Panc1 (cell line): ENCODE measurements around the gene MEGF11. TPM values are rescaled to one million over a fixed set of nuclear protein-coding genes. Genes with fewer than 3 reads are reported as not detected.

ENCODE experiments used
- ATAC-seq: fragments of 200-7000 bp; cut with Tn5 transposase; 2 replicates; pipeline ENCODE4 v1.9.1; 2020; ENCODE audit warnings: mild to moderate bottlenecking, moderate library complexity
- BruUV-seq: library from RNA; stranded (reverse); fragments of 400-500 nt; replicated peaks from 2 replicates; lab custom pipeline; 2021; lab: Mats Ljungman, UMichigan
- CTCF ChIA-PET: fragments of 300-600 bp; sonication (Branson Sonifier 250); formaldehyde crosslinking; loops from one replicate; lab custom pipeline; 2022; ENCODE audit warnings: antibody characterized with exemption; lab: Charles Lee
- POLR2A ChIA-PET: fragments of 300-600 bp; sonication (Branson Sonifier 250); formaldehyde crosslinking; loops from one replicate; lab custom pipeline; 2022; ENCODE audit warnings: antibody characterized with exemption; lab: Charles Lee
- DNase-seq: peaks from one replicate; pipeline ENCODE4 v3.0.0-alpha.2; 2010; ENCODE audit warnings: low read depth, low spot score
- H3K27ac ChIP-seq: 2 replicates; pipeline ENCODE4 v1.5.1; 2011; ENCODE audit warnings: mild to moderate bottlenecking, low read length, inconsistent platforms
- H3K27me3 ChIP-seq: fragments of 200-500 bp; sonication (Bioruptor generic); 2 replicates; pipeline ENCODE4 v1.6.0; 2014; ENCODE audit warnings: low read length, inconsistent platforms; ENCODE audit not compliant: control insufficient read depth, insufficient read depth
- H3K36me3 ChIP-seq: fragments of 200-500 bp; sonication (Bioruptor generic); 2 replicates; pipeline ENCODE4 v1.5.1; 2014; ENCODE audit warnings: inconsistent platforms, mild to moderate bottlenecking, low read length, moderate library complexity; ENCODE audit not compliant: control insufficient read depth, insufficient read depth
- H3K4me1 ChIP-seq: 2 replicates; pipeline ENCODE4 v1.5.1; 2011; ENCODE audit warnings: inconsistent platforms, mild to moderate bottlenecking, low read length, moderate library complexity; ENCODE audit not compliant: control insufficient read depth, insufficient read depth
- H3K4me3 ChIP-seq, 2 experiments: 2 replicates each; pipeline ENCODE4 v1.5.1; 2011 to 2012; ENCODE audit warnings: low read depth in 2 of 2, low read length in 2 of 2, mild to moderate bottlenecking in 2 of 2, inconsistent platforms in 1 of 2, moderate library complexity in 1 of 2
- H3K9me3 ChIP-seq: fragments of 200-500 bp; sonication (Bioruptor generic); 2 replicates; pipeline ENCODE4 v1.5.1; 2014; ENCODE audit warnings: low read depth, mild to moderate bottlenecking, inconsistent platforms, low read length, moderate library complexity; ENCODE audit not compliant: control insufficient read depth, insufficient read depth
- POLR2AphosphoS5 ChIP-seq: IDR thresholded peaks from 2 replicates; pipeline ENCODE4 v1.6.1; 2012; ENCODE audit warnings: mild to moderate bottlenecking, low read depth, low read length, moderate library complexity
- SIN3A ChIP-seq: IDR thresholded peaks from 2 replicates; pipeline ENCODE4 v1.6.1; 2012; ENCODE audit warnings: low read depth, mild to moderate bottlenecking, low read length, moderate library complexity, borderline replicate concordance; ENCODE audit not compliant: insufficient read depth
- TCF7L2 ChIP-seq: IDR thresholded peaks from 2 replicates; pipeline ENCODE4 v1.6.1; 2011; ENCODE audit warnings: mild to moderate bottlenecking, low read depth, low read length, inconsistent platforms
- in situ Hi-C: cut with HindIII; loops from 2 replicates; pipeline ENCODE4 v1.10.0; 2016; ENCODE audit warnings: low sequenced_read_pairs, low pct_unique_long_range_greater_than_20kb
- intact Hi-C: fragments of 100-400 bp; cut with micrococcal nuclease; formaldehyde crosslinking; loops from one replicate; pipeline ENCODE4 v1.10.0; 2022; ENCODE audit not compliant: unreplicated experiment
- total RNA-seq: library from RNA; stranded (reverse); gene quantifications from one replicate; pipeline ENCODE4 v1.2.1, GENCODE V29; 2021; ENCODE audit not compliant: unreplicated experiment
- TF ChIP-seq, protein P1 (sequence below), 2 experiments: IDR thresholded peaks; 2 replicates each; pipeline ENCODE4 v1.6.1; 2011 to 2012; ENCODE audit warnings: low read depth in 2 of 2, control low read depth in 1 of 2, low read length in 1 of 2, mild to moderate bottlenecking in 1 of 2, moderate library complexity in 1 of 2; ENCODE audit not compliant: insufficient read depth in 1 of 2
- TF ChIP-seq, protein P2 (sequence below): fragments of 450-650 bp; IDR thresholded peaks from 2 replicates; pipeline ENCODE4 v1.5.1; 2017; ENCODE audit warnings: mild to moderate bottlenecking

The MEGF11 gene
- total RNA-seq, 1 experiment from 2014 or later: 0.95 TPM

DNA sequence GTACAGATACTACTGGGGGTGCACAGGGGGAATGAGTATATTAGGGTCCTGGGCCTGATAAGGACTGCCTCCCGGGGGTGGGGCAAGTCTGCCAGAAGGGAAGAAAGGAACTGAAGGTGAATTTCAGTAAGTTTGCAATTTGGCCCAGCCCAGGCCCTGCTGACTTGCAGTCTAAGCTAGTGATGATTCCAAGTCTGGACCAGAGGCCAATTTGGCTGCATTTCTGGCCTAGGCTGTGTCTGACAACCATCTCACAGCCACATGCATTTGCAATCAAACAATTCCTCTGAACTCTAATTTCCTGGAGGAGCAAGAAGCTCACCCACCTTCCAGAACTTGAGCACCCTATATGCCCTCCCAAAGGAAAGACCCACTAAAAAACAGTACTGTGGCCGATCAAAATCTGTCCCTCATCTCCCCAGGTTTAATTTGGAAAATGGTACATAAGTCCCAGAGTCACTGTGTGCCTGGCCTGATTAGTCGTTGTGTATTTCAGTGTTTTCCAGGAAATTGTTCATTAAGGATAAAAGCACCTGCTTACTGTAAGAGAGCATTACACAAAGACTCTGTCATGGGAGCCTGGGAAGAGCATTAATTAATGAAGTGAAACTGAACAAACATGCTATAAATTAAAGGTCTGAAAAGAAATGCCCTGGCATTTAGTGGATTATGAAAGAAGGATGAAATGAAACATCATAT lies 114.5 kb downstream of the MEGF11 start:
- intact Hi-C loops: no loop called here
- CTCF ChIA-PET: no interaction called here

DNA sequence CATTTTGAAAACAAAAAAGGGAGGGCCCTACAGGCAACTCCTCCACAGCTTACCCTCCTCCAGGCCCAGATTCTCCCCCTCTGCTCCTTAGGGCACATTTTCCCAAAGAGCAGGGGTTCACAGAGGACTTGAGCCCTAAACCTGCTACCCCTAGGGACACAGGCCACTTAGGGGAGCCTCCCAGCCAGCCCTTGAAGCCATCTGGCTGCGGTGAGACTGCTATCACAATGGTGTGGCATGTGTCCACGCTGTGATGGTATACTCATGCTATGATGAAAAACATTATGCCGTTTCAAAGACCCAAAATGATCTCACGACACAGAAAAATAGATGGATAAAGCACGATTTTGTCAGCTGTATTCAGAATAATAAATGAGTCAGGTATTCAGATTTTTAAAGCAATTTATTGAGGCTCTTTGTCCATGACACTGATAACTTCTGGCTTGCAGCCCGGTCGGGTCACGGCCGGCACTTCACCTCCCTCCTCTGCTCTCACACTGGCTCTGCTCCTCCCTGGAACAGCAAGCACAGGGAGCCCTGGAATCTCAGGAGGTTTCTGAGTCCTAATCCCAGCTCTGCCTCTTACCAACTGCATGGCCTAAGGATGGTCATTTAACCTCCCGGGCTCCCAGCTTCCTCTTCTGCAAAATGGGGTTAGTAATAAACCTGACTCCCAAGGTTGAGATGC lies 115.3 kb downstream of the MEGF11 start:
- no peak overlapping the region for H3K4me3 ChIP-seq
- ATAC-seq (no peak), DNase-seq (no peak)
- CTCF ChIA-PET: interaction anchor here (0.6 kb wide), 1 partner anchor 402 kb away, joined by 6 read pairs; no protein-coding TSS in a partner anchor
- H3K9me3 ChIP-seq: no peaks in the 10 kb centered on the region
- POLR2A ChIA-PET: no interaction called here
- H3K27ac ChIP-seq: no peak overlapping the region
- no peaks in the 10 kb centered on the region for H3K27me3 ChIP-seq
- no peaks in the 10 kb centered on the region for H3K4me1 ChIP-seq
- in situ Hi-C loops (no loop called here), intact Hi-C loops (no loop called here)
- BruUV-seq: no TSS peak
- no peak for TF ChIP-seq POLR2AphosphoS5
- TF ChIP-seq TCF7L2: no peak
- TF ChIP-seq SIN3A: no peak
- TF ChIP-seq, protein P1, sequence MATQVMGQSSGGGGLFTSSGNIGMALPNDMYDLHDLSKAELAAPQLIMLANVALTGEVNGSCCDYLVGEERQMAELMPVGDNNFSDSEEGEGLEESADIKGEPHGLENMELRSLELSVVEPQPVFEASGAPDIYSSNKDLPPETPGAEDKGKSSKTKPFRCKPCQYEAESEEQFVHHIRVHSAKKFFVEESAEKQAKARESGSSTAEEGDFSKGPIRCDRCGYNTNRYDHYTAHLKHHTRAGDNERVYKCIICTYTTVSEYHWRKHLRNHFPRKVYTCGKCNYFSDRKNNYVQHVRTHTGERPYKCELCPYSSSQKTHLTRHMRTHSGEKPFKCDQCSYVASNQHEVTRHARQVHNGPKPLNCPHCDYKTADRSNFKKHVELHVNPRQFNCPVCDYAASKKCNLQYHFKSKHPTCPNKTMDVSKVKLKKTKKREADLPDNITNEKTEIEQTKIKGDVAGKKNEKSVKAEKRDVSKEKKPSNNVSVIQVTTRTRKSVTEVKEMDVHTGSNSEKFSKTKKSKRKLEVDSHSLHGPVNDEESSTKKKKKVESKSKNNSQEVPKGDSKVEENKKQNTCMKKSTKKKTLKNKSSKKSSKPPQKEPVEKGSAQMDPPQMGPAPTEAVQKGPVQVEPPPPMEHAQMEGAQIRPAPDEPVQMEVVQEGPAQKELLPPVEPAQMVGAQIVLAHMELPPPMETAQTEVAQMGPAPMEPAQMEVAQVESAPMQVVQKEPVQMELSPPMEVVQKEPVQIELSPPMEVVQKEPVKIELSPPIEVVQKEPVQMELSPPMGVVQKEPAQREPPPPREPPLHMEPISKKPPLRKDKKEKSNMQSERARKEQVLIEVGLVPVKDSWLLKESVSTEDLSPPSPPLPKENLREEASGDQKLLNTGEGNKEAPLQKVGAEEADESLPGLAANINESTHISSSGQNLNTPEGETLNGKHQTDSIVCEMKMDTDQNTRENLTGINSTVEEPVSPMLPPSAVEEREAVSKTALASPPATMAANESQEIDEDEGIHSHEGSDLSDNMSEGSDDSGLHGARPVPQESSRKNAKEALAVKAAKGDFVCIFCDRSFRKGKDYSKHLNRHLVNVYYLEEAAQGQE (IDR thresholded peaks at IDR 0.05; ENCODE audit: insufficient read depth in 1 of 2, low read depth in 2 of 2, low read length in 1 of 2): no peak
- TF ChIP-seq, protein P2, sequence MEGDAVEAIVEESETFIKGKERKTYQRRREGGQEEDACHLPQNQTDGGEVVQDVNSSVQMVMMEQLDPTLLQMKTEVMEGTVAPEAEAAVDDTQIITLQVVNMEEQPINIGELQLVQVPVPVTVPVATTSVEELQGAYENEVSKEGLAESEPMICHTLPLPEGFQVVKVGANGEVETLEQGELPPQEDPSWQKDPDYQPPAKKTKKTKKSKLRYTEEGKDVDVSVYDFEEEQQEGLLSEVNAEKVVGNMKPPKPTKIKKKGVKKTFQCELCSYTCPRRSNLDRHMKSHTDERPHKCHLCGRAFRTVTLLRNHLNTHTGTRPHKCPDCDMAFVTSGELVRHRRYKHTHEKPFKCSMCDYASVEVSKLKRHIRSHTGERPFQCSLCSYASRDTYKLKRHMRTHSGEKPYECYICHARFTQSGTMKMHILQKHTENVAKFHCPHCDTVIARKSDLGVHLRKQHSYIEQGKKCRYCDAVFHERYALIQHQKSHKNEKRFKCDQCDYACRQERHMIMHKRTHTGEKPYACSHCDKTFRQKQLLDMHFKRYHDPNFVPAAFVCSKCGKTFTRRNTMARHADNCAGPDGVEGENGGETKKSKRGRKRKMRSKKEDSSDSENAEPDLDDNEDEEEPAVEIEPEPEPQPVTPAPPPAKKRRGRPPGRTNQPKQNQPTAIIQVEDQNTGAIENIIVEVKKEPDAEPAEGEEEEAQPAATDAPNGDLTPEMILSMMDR: no peak
- H3K36me3 ChIP-seq: no peaks in the 10 kb centered on the region

More for the DNA sequence above, 114.5 kb downstream of the MEGF11 start:
- H3K27ac ChIP-seq: no peak overlapping the region
- H3K4me3 ChIP-seq: no peak overlapping the region
- no peaks in the 10 kb centered on the region for H3K36me3 ChIP-seq
- no peaks in the 10 kb centered on the region for H3K27me3 ChIP-seq
- DNase-seq: no peak
- no peaks in the 10 kb centered on the region for H3K9me3 ChIP-seq
- no TSS peak for BruUV-seq
- POLR2A ChIA-PET: no interaction called here
- no peaks in the 10 kb centered on the region for H3K4me1 ChIP-seq
- ATAC-seq: no peak
- TF ChIP-seq, protein P2: no peak
- TF ChIP-seq TCF7L2 (no peak), POLR2AphosphoS5 (no peak), SIN3A (no peak)
- TF ChIP-seq, protein P1 (IDR thresholded peaks at IDR 0.05; ENCODE audit: insufficient read depth in 1 of 2, low read depth in 2 of 2, low read length in 1 of 2): no peak
- in situ Hi-C loops: no loop called here
